Vagina (tissue), 2 donors: ENCODE results near the gene LMTK3. TPM values are rescaled to one million over a fixed set of nuclear protein-coding genes. Genes with fewer than 3 reads are reported as not detected.

Experiments used
- DNase-seq, 2 donors: peaks; one replicate each; pipeline ENCODE4 v3.0.0-alpha.2; 2017; ENCODE audit errors: extremely low spot score in 2 of 2
- H3K27ac ChIP-seq: fragments of 200-600 bp; sonication (generic); one replicate; pipeline ENCODE4 v1.5.1; 2019
- H3K27me3 ChIP-seq: fragments of 200-600 bp; sonication (generic); one replicate; pipeline ENCODE4 v1.5.1; 2019
- H3K36me3 ChIP-seq, 2 donors: fragments of 200-600 bp; sonication (generic); one replicate each; pipeline ENCODE4 v1.5.1; 2017 to 2019
- H3K4me1 ChIP-seq: fragments of 200-600 bp; sonication (generic); one replicate; pipeline ENCODE4 v1.5.1; 2019
- H3K4me3 ChIP-seq, 2 donors: fragments of 200-600 bp; sonication (generic); 1 replicate in 1 of 2; 2 replicates in 1 of 2; pipeline ENCODE4 v1.5.1; 2016 to 2019
- H3K9me3 ChIP-seq: fragments of 200-600 bp; sonication (generic); one replicate; pipeline ENCODE4 v1.5.1; 2019
- POLR2A ChIP-seq, 2 donors: fragments of 450-650 bp; IDR thresholded peaks; one replicate each; pipeline ENCODE4 v1.6.1; 2017; ENCODE audit warnings: antibody characterized with exemption in 2 of 2, mild to moderate bottlenecking in 2 of 2, moderate library complexity in 2 of 2
- POLR2AphosphoS5 ChIP-seq, 2 donors: sonication (generic); formaldehyde crosslinking; IDR thresholded peaks; one replicate each; pipeline ENCODE4 v1.9.0; 2017; ENCODE audit warnings: antibody characterized with exemption in 2 of 2, mild to moderate bottlenecking in 2 of 2, low read depth in 1 of 2; ENCODE audit not compliant: insufficient read depth in 1 of 2
- intact Hi-C: fragments of 100-400 bp; cut with DNase I; formaldehyde crosslinking; loops from one replicate; pipeline ENCODE4 v1.15.1; 2023
- total RNA-seq: library from RNA; depleted of rRNA; stranded (reverse); fragments of >200 nt; gene quantifications from one replicate; pipeline ENCODE4 v1.2.3, GENCODE V29; 2016
- TF ChIP-seq, protein P1 (sequence below), 3 experiments: fragments of 450-650 bp in 2 of 3; fragments of 200-600 bp in 1 of 3; sonication (generic) in 1 of 3; IDR thresholded peaks; one replicate each; pipeline ENCODE4 v1.5.1; 2017 to 2019; ENCODE audit warnings: antibody characterized with exemption in 3 of 3, mild to moderate bottlenecking in 2 of 3, moderate library complexity in 2 of 3

Gene LMTK3
- total RNA-seq, 1 donor from 2014 or later, result 1.7 TPM

DNA sequence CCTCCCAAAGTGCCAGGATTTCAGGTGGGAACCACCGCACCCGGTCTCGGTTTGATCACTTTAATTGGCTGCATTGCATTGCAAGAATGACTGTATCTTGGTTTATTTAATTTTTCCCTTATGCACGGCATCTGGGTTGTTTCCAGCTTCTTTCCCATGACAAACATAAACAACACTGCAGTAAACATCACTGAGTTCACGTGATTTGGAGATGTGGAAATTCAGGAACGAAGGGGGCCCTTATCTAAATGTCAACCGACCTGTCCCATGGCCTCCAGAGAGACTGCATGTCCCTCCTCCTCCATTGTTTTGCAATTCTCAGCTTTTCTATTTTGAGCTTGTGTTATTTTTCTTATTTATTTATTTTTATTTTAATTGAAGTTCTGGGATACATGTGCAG lies 25.9 kb upstream of the LMTK3 start:
- TF ChIP-seq POLR2AphosphoS5 (IDR thresholded peaks at IDR 0.05; ENCODE audit: insufficient read depth in 1 of 2, low read depth in 1 of 2) (no peak), POLR2A (IDR thresholded peaks at IDR 0.05) (no peak)
- TF ChIP-seq, protein P1, sequence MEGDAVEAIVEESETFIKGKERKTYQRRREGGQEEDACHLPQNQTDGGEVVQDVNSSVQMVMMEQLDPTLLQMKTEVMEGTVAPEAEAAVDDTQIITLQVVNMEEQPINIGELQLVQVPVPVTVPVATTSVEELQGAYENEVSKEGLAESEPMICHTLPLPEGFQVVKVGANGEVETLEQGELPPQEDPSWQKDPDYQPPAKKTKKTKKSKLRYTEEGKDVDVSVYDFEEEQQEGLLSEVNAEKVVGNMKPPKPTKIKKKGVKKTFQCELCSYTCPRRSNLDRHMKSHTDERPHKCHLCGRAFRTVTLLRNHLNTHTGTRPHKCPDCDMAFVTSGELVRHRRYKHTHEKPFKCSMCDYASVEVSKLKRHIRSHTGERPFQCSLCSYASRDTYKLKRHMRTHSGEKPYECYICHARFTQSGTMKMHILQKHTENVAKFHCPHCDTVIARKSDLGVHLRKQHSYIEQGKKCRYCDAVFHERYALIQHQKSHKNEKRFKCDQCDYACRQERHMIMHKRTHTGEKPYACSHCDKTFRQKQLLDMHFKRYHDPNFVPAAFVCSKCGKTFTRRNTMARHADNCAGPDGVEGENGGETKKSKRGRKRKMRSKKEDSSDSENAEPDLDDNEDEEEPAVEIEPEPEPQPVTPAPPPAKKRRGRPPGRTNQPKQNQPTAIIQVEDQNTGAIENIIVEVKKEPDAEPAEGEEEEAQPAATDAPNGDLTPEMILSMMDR (IDR thresholded peaks at IDR 0.05), result no peak
- Histone ChIP-seq H3K36me3 (no peaks in the 10 kb centered on the region), H3K27ac (no peak overlapping the region), H3K4me1 (no peaks in the 10 kb centered on the region), H3K4me3 (no peak overlapping the region), H3K27me3 (no peaks in the 10 kb centered on the region), H3K9me3 (no peaks in the 10 kb centered on the region)
- intact Hi-C loops, result no loop called here
- DNase-seq, result no peak

DNA sequence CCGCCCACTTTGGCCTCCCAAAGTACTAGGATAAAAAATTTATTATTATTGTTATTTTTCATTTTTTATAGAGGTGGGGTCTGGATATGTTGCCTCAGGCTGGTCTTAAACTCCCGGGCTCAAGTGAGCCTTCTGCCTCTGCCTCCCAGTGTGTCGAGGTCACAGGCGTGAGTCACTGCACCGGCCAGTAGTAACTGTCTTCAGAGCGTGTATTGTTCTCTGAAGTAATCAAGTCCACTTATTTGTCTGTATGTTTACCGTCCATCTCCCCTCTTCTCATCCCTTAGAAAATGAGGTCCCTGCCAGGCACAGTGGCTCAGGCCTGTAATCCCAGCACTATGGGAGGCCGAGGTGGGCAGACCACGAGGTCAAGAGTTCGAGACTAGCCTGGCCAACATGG lies 22.1 kb upstream of the LMTK3 start:
- DNase-seq, result no peak
- no peaks in the 10 kb centered on the region for H3K4me1 ChIP-seq
- H3K9me3 ChIP-seq, result no peaks in the 10 kb centered on the region
- no peak overlapping the region for H3K27ac ChIP-seq
- intact Hi-C loops, result no loop called here
- H3K27me3 ChIP-seq, result no peaks in the 10 kb centered on the region
- TF ChIP-seq POLR2A (IDR thresholded peaks at IDR 0.05), result no peak
- no peak for TF ChIP-seq POLR2AphosphoS5 (IDR thresholded peaks at IDR 0.05; ENCODE audit: insufficient read depth in 1 of 2, low read depth in 1 of 2)
- TF ChIP-seq, protein P1 (IDR thresholded peaks at IDR 0.05), result no peak
- H3K4me3 ChIP-seq, result no peak overlapping the region
- no peaks in the 10 kb centered on the region for H3K36me3 ChIP-seq

DNA sequence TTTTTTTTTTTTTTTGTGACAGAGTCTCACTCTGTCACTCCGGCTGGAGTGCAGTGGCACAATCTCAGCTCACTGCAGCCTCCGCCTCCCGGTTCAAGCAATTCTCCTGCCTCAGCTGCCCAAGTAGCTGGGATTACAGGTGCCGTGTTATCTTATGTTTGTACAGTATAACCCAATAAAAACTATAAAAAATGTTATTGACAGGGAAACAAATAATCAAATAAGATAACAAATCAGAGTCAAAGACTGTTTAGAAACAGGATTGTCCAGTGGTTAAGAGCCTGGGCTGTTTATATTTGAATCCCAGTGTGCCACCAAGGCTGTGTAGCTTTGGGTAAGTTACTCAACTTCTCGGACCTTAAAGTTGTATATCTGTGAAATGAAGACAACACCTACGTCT lies 19.1 kb upstream of the LMTK3 start:
- no peak for DNase-seq
- no peak for TF ChIP-seq POLR2A (IDR thresholded peaks at IDR 0.05)
- TF ChIP-seq POLR2AphosphoS5 (IDR thresholded peaks at IDR 0.05; ENCODE audit: insufficient read depth in 1 of 2, low read depth in 1 of 2), result no peak
- TF ChIP-seq, protein P1 (IDR thresholded peaks at IDR 0.05), result no peak
- Histone ChIP-seq H3K27ac (no peak overlapping the region), H3K27me3 (no peaks in the 10 kb centered on the region), H3K9me3 (peaks cover 8% of the 10 kb centered on the region), H3K4me3 (no peak overlapping the region), H3K36me3 (no peaks in the 10 kb centered on the region), H3K4me1 (no peaks in the 10 kb centered on the region)
- intact Hi-C loops, result no loop called here

DNA sequence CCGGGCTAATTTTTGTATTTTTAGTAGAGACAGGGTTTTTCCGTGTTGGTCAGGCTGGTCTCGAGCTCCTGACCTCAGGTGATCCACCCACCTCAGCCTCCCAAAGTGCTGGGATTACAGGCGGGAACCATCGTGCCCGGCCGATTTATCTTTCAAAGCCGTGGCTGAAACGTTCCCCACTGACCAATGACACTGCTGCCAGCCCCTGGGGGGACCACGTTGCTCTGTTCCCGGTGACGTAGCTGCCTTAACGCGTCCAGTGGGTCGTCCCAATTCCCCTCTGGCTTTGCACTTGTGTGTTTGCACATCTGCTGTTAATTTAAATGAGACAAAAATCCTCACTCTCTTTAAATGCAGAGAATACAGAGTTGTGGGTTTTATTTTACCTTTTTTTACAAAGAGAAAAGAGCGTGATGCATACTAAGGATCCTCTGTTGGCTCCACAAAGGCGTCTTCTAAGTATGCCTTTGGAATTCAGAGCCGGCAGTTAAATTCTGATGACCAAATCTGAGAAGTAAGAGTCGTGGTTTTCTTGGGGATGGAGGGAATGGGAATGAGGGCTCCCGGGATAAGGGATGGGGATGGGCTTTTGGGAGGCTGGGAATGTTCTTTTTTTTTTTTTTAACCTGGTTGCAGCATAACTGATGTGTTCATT lies 18.6 kb upstream of the LMTK3 start:
- Histone ChIP-seq H3K27ac (no peak overlapping the region), H3K27me3 (no peaks in the 10 kb centered on the region), H3K4me1 (no peaks in the 10 kb centered on the region), H3K4me3 (no peak overlapping the region), H3K36me3 (no peaks in the 10 kb centered on the region), H3K9me3 (peaks cover 8% of the 10 kb centered on the region)
- intact Hi-C loops, result no loop called here
- DNase-seq, result no peak
- no peak for TF ChIP-seq POLR2AphosphoS5 (IDR thresholded peaks at IDR 0.05; ENCODE audit: insufficient read depth in 1 of 2, low read depth in 1 of 2)

DNA sequence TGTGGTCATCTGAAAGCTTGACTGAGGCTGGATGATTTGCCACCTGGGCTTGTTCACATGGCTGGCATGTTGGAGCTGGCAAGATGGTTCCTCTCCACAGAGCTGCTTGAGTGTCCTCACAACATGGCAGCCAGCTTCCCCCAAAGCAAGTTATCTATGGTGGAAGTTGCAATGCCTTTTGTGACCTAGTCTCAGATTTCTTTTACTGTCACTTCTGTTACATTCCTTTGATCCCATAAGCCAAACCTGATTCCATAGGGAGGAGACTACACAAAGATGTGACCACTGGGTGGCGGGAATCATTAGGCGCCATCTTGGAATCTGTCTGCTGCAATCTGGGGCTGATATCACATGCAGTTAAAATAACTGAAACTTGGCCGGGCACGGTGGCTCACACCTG lies 17.5 kb upstream of the LMTK3 start:
- Histone ChIP-seq H3K9me3 (peaks cover 8% of the 10 kb centered on the region), H3K36me3 (no peaks in the 10 kb centered on the region), H3K4me1 (no peaks in the 10 kb centered on the region), H3K27ac (no peak overlapping the region), H3K4me3 (no peak overlapping the region), H3K27me3 (no peaks in the 10 kb centered on the region)
- intact Hi-C loops, result no loop called here
- TF ChIP-seq, protein P1 (IDR thresholded peaks at IDR 0.05), result no peak
- TF ChIP-seq POLR2A (IDR thresholded peaks at IDR 0.05), result no peak
- TF ChIP-seq POLR2AphosphoS5 (IDR thresholded peaks at IDR 0.05; ENCODE audit: insufficient read depth in 1 of 2, low read depth in 1 of 2), result no peak
- DNase-seq, result no peak
